Calu3 (cell line): ENCODE data around the gene KCNH6. TPM values are rescaled to one million over a fixed set of nuclear protein-coding genes. Genes with fewer than 3 reads are reported as not detected.

ENCODE experiments used
- BruUV-seq: library from RNA; stranded (reverse); fragments of 400-500 nt; replicated peaks from 2 replicates; lab custom pipeline; 2021; lab: Mats Ljungman, UMichigan
- CTCF ChIA-PET: fragments of 300-600 bp; sonication (Branson Sonifier 250); formaldehyde crosslinking; loops from one replicate; lab custom pipeline; 2022; ENCODE audit warnings: antibody characterized with exemption; lab: Charles Lee
- DNase-seq: peaks from one replicate; pipeline ENCODE4 v3.0.0; 2022
- H3K27ac Mint-ChIP-seq: one replicate; pipeline ENCODE4 v1.8.0; 2022; ENCODE audit warnings: mixed read lengths; ENCODE audit not compliant: unreplicated experiment
- H3K27me3 Mint-ChIP-seq: one replicate; pipeline ENCODE4 v1.8.0; 2022; ENCODE audit warnings: mixed read lengths; ENCODE audit not compliant: unreplicated experiment
- H3K36me3 Mint-ChIP-seq: one replicate; pipeline ENCODE4 v1.8.0; 2022; ENCODE audit warnings: mild to moderate bottlenecking, moderate library complexity, mixed read lengths; ENCODE audit not compliant: insufficient read depth, unreplicated experiment
- H3K4me1 Mint-ChIP-seq: one replicate; pipeline ENCODE4 v1.8.0; 2022; ENCODE audit warnings: mild to moderate bottlenecking, low read depth, mixed read lengths; ENCODE audit not compliant: unreplicated experiment
- H3K4me3 Mint-ChIP-seq: one replicate; pipeline ENCODE4 v1.8.0; 2022; ENCODE audit warnings: mild to moderate bottlenecking, low read depth, moderate library complexity, mixed read lengths; ENCODE audit not compliant: unreplicated experiment
- H3K9me3 Mint-ChIP-seq: one replicate; pipeline ENCODE4 v1.8.0; 2022; ENCODE audit warnings: low read depth, mixed read lengths; ENCODE audit not compliant: unreplicated experiment
- CTCF ChIP-seq: fragments of 200-600 bp; IDR thresholded peaks from one replicate; pipeline ENCODE4 v1.8.0; 2022; ENCODE audit warnings: antibody characterized with exemption; ENCODE audit not compliant: unreplicated experiment
- intact Hi-C: fragments of 100-400 bp; cut with micrococcal nuclease; formaldehyde crosslinking; loops from one replicate; pipeline ENCODE4 v1.10.0; 2022; ENCODE audit not compliant: unreplicated experiment
- total RNA-seq: library from RNA; stranded (reverse); gene quantifications from 2 replicates; pipeline ENCODE4 v1.2.3, GENCODE V29; 2022

The KCNH6 gene
- total RNA-seq, 1 experiment from 2014 or later, result not detected

GRCh38 chr17:63557416-63557815 is 34.3 kb downstream of the KCNH6 start:
- Mint-ChIP-seq H3K27me3 (no peaks in the 10 kb centered on the region), H3K4me1 (peaks cover 17% of the 10 kb centered on the region), H3K4me3 (no peak overlapping the region), H3K9me3 (no peaks in the 10 kb centered on the region), H3K36me3 (no peaks in the 10 kb centered on the region), H3K27ac (no peak overlapping the region)
- CTCF ChIA-PET, result interaction anchor here (0.5 kb wide), 1 partner anchor 10 kb away, joined by 4 read pairs; no protein-coding TSS in a partner anchor
- DNase-seq, result no peak
- intact Hi-C loops, result no loop called here
- no peak for TF ChIP-seq CTCF
- no TSS peak for BruUV-seq

GRCh38 chr17:63558441-63558840 is 35.3 kb downstream of the KCNH6 start:
- intact Hi-C loops, result no loop called here
- CTCF ChIA-PET, result no interaction called here
- H3K27me3 Mint-ChIP-seq, result no peaks in the 10 kb centered on the region
- DNase-seq, result no peak
- BruUV-seq, result no TSS peak
- TF ChIP-seq CTCF, result no peak
- peaks cover 17% of the 10 kb centered on the region for H3K4me1 Mint-ChIP-seq
- H3K9me3 Mint-ChIP-seq, result no peaks in the 10 kb centered on the region
- H3K36me3 Mint-ChIP-seq, result no peaks in the 10 kb centered on the region
- H3K4me3 Mint-ChIP-seq, result no peak overlapping the region
- no peak overlapping the region for H3K27ac Mint-ChIP-seq

GRCh38 chr17:63561819-63562218 is 38.7 kb downstream of the KCNH6 start:
- BruUV-seq, result no TSS peak
- intact Hi-C loops, result no loop called here
- Mint-ChIP-seq H3K27me3 (no peaks in the 10 kb centered on the region), H3K27ac (no peak overlapping the region), H3K9me3 (no peaks in the 10 kb centered on the region), H3K36me3 (no peaks in the 10 kb centered on the region), H3K4me1 (peaks cover 8% of the 10 kb centered on the region), H3K4me3 (no peak overlapping the region)
- TF ChIP-seq CTCF, result no peak
- DNase-seq, result no peak
- CTCF ChIA-PET, result no interaction called here

DNA sequence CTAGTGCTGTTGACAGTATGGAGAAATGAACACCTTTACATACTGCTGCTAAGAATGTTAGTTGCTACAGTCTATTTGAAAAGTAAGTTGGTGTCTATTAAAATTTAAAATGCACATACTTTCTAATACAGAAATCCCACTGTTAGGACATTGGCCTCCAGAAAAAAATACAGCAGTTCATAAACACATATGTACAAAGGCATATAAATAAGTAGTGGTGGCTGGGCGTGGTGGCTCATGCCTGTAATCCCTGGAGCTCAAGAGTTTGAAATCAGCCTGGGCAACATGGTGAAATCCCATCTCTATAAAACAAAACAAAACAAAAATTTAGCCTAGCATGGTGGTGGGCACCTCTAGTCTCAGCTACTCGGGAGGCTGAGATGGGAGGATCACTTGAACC is 40.2 kb downstream of the KCNH6 start:
- Mint-ChIP-seq H3K36me3 (no peaks in the 10 kb centered on the region), H3K4me1 (no peaks in the 10 kb centered on the region)
- CTCF ChIA-PET, result interaction anchor here (0.6 kb wide), 1 partner anchor 604 kb away, joined by 5 read pairs; no protein-coding TSS in a partner anchor

More for the DNA sequence above, 40.2 kb downstream of the KCNH6 start:
- TF ChIP-seq CTCF, result no peak
- intact Hi-C loops, result no loop called here
- no peak overlapping the region for H3K27ac Mint-ChIP-seq
- no peaks in the 10 kb centered on the region for H3K9me3 Mint-ChIP-seq
- H3K27me3 Mint-ChIP-seq, result no peaks in the 10 kb centered on the region
- DNase-seq, result no peak
- BruUV-seq, result no TSS peak
- H3K4me3 Mint-ChIP-seq, result no peak overlapping the region
